HG02970 (cell line): ENCODE data around the gene MAZ.
"Not testable (repeated sequence)": the region's sequence is repeated elsewhere in the genome, so short reads cannot be mapped to it uniquely, and the experiment has no call there.

Experiments used
- ATAC-seq: cut with Tn5 transposase; IDR thresholded peaks from one replicate; pipeline ENCODE4 v1.9.1; 2021; ENCODE audit warnings: mild to moderate bottlenecking, moderate library complexity, moderate number of reproducible peaks; ENCODE audit not compliant: unreplicated experiment, low FRiP score

The MAZ gene

GRCh38 chr16:29819506-29819905 is 13.2 kb downstream of the MAZ start:
- ATAC-seq, result no peak

GRCh38 chr16:29820271-29820701 is 14.0 kb downstream of the MAZ start, which contains the start of gene MVP:
TSS of gene MVP (plus strand) at chr16:29820462. CDS start at chr16:29830550, 10,088 bp downstream.
- ATAC-seq, result no peak

DNA sequence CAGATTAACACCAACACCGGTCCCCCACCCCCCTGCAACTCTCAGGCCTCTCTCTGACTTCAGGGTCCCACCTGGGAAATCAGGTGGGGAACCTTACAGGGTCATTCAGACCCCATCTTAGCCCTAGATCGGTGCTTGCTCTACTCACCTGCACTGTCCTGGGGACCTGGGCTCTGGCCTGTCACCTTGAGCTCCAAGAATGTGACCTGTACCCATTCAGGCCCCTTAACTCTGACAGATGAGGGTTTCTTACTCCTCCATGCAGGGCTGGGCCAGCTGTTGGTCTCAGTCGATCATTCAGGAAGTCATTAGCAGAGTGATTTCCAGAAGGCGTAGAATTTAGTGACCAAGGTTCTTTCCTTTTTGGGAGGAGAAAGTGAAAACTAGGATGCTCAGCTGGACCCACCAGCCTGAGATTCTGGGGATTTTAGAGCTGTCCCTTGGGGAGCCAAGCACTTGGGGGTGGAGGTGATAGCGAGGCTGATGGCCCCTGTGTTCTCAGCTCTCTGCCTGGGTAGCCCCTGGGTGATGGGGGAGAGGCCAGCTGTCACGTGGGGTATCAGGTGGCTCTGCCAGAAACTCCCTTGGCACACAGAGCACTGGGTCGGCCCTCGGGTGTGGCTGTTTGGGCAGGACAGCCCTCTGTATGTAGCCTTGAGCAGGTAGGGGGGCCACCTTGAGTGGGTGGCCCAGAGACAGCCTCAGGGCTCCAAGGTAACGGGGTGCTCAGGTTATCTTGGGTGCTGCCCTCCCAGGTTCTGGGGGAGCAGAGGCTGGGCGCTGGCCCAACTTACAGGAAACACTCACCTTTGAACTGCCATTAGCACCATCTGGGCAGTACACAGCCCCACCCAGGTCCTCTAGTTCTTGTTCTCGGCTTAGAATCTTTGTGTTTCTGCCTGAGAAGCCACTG is 14.7 kb downstream of the MAZ start:
- no peak for ATAC-seq

GRCh38 chr16:29821643-29822115 is 15.3 kb downstream of the MAZ start:
- no peak for ATAC-seq

GRCh38 chr16:29824589-29825144 is 18.3 kb downstream of the MAZ start:
- ATAC-seq, result no peak

GRCh38 chr16:29825145-29826044 is 19.1 kb downstream of the MAZ start:
- ATAC-seq, result no peak

GRCh38 chr16:29826342-29826695 is 20.0 kb downstream of the MAZ start:
- ATAC-seq, result no peak

DNA sequence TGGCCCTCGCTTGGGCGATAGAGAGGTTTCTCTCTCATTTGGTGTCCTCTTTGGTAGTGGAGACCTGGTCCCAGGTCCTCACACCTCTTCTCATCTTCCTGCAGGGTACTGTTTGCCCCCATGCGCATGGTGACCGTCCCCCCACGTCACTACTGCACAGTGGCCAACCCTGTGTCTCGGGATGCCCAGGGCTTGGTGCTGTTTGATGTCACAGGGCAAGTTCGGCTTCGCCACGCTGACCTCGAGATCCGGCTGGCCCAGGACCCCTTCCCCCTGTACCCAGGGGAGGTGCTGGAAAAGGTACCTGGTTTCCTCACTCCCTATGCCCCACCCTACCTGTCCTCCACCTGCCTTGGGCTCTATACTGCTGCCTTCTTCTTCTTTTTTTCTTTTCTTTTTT is 24.4 kb downstream of the MAZ start:
- no peak for ATAC-seq

DNA sequence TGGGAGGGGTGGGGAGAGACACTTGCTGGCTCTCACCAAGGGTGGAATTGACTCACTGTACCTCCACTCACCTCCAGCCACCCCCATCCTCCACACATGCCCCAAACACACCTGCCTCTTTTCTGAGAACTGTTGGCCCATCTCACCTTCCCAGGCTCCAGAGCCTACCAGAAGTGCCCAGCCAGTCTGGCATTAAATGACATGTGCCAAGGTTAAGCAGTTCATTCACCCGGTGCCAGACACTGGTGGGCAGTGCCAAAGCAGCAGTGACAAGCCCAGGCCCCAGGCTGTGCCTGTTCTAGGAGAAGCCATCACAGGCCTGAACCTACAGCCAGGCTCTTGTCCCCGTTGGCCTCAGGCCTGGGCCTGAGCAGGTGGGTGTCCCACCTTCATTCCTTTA is 25.2 kb downstream of the MAZ start:
- no peak for ATAC-seq

GRCh38 chr16:29833219-29833618 is 26.9 kb downstream of the MAZ start:
- ATAC-seq, result not testable (repeated sequence)

DNA sequence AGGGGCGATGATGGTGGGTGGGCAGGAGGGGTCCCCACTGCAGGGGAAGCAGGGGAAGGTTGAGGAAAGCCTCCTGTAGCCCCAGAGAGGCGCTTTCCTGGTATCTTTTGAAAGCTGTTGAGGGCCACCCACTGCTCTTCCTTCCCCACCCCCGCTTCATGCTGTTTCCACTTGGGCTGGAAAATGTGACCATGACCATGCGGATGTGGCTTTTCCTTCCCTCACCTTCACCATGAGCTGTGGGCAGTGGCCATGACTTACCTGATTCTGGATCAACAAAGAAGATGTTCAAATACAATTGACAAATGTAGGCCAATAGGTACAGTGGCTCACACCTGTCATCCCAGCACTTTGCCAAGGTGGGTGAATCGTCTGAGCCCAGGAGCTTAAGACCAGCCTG is 27.8 kb downstream of the MAZ start:
- no peak for ATAC-seq

- ATAC-seq, result no peak
Observed at GRCh38 chr16:29835926-29836325, 29.6 kb downstream of the MAZ start.

DNA sequence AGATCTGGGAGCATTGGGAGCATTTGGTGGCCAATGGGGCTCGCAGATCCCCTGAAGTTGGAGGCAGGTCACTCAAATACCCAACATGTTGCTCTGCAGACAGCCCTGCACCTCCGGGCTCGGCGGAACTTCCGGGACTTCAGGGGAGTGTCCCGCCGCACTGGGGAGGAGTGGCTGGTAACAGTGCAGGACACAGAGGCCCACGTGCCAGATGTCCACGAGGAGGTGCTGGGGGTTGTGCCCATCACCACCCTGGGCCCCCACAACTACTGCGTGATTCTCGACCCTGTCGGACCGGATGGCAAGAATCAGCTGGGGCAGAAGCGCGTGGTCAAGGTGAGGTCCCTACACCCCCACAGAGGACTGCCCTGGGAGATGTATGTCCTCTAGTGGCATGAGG is 30.3 kb downstream of the MAZ start:
- ATAC-seq, result no peak

- no peak for ATAC-seq
Observed at GRCh38 chr16:29837841-29838240, 31.5 kb downstream of the MAZ start.

DNA sequence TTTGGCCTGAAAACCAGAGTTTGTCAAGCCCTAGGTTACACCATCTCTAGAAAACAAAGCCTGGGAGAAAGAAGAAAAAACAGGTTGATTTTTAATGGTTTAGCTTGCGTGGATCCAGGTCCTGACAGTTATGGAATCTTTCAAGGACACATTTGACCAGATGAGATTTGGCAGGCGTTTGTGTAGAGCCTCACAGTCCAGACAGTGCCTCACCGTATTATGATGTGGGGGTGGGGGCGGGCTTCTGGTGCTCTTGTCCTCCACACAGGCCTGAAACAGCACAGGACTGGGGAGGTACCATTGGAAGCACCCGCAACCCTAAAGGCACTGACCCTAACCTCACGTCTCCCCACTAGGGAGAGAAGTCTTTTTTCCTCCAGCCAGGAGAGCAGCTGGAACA is 33.5 kb downstream of the MAZ start:
- no peak for ATAC-seq

GRCh38 chr16:29840240-29840639 is 33.9 kb downstream of the MAZ start:
- no peak for ATAC-seq

GRCh38 chr16:29841631-29842030 is 35.3 kb downstream of the MAZ start:
- ATAC-seq, result no peak

- no peak for ATAC-seq
Observed at GRCh38 chr16:29842732-29843346, 36.5 kb downstream of the MAZ start.

DNA sequence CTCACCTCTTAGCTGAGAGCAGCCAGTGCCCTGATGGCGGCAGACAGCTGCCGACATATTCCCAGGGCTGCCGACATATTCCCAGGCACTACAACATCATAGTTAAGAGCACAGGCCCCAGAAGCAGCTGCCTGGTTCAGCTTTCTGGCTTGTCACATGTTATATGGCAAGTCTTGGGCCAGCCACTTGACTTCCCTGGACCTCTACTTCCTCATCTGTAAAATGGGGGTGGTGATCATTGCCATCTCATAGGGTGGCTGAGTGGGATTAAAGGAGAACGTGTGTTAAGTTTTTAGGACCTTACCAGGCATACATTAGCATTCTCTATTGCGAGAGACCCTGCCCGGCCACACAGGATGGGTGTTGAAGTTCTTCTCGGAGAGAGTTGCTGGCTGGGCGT is 37.6 kb downstream of the MAZ start:
- no peak for ATAC-seq

GRCh38 chr16:29844575-29845331 is 38.4 kb downstream of the MAZ start:
- no peak for ATAC-seq
